SK-N-DZ (cell line): ENCODE measurements around the gene TPPP3.

ENCODE experiments used
- DNase-seq: peaks from one replicate; pipeline ENCODE4 v3.0.0-alpha.2; 2015; ENCODE audit warnings: low spot score

Gene TPPP3

DNA sequence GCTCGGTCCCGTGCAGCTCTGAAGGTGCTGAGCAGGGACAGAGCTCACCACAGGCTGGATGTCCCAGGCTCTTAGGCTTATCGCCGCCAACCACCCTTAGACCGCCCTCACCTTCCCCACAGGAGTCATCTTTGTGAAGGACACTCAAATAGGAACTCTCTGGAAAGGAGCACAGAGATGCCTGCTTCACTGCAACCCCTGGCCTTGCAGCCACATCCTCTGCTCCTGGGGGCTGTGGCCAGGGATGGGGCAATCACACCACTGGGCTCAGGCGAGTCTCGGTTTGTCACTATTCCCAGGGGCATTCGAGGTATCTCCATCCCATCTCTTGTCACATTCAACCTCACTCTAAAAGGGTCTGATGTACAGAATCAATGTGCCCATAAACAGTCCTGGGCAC is 12.0 kb upstream of the TPPP3 start:
- DNase-seq: no peak

DNA sequence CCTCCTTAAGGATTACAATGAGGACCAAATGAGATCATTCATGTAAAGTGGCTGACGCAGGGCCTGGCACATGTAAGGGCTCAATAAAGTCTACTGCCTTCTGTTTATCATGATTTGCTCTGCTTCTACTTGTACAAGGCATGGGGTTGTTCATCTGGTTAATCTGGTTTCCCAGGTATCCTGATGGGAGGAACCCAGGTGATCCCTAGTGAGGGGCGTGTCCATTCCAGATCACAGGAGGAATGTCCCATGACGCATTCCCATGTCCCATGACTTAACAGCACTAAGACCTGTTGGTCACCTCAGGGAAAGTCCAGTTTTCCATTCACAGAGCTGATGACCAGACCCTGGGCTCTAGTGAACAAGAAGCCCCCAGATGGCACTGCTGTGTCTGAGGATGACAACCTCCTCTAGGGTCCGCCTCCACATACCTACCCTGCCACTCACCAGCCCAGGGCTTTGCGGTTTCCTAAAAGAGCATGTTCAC is 11.5 kb upstream of the TPPP3 start:
- DNase-seq: no peak

- no peak for DNase-seq
Observed at GRCh38 chr16:67403976-67404555, 10.8 kb upstream of the TPPP3 start.

- DNase-seq: no peak
Observed at GRCh38 chr16:67400901-67401300, 7.6 kb upstream of the TPPP3 start.

DNA sequence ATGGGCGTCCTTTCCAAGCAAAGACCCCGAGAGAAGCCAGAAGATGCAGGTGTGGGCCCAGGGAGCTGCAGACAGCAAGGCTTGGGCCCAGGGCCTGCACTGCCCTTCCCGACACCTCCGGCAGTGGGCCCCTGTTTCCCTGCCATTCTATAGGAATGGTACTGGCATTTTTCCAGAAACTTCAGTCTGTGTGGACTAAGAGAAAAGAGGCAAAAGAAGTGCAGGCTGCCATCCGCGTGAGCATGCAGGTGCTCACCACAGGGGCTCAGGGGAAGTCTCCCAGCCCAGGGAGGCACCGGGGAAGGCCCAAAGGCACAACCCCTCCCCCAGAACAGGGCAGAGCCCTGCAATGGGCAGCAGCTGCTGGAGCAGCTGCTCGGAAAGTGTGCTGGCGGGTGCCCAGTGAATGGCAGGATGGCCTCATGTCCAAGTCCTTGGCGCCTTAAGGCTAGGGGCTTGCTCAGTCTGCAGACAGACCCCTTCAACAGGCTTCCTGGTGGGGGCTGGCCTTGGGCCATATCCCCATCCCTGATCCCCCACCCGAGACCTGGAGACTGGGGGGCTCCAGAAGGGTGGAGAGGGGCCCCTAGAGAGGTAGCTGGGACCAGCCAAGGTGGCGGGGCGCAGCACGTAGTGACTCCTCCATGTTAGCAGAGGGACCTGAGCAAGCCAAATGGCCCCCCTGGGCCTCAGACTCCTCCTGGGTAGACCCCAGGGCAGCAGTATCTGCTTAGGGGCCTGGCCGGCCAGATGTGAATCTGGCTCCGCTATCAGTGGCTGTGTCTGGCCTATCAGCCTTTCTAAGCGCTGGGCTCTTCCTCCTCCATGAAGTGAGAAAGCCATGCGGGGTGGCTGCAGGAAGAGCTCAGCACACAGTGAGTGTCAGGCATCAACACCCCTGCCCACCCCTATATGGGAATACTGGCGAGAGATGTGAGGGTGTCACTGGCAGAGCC is 6.7 kb upstream of the TPPP3 start:
- peak; percentile 39 for DNase-seq

DNA sequence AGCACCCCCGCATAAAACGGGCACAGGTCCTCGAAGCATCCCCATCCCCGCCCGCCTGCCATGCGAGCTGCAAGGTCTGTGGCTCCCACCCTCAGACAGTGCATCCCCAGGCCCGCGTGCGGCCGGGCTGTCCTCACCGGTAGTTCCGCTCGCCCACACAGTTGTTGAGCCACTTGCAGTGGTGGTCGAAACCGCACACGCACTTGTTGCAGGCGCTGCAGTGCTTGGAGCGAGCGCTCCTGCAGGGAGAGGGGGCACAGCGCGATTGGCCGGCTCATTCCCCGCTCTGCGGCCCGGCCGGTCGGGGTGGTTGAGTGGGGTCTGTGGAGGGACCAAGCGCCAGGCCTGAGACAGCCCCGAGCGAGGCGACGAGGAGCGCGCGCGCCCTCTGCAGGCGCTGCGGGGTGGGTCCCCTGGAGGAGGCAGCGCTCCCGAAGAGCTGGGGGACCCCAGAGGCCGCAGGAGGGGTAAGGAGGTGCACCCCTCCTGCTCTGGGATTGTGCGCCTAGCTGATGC is 6.0 kb upstream of the TPPP3 start:
- no peak for DNase-seq

- no peak for DNase-seq
Observed at GRCh38 chr16:67398546-67399217, 5.4 kb upstream of the TPPP3 start.

DNA sequence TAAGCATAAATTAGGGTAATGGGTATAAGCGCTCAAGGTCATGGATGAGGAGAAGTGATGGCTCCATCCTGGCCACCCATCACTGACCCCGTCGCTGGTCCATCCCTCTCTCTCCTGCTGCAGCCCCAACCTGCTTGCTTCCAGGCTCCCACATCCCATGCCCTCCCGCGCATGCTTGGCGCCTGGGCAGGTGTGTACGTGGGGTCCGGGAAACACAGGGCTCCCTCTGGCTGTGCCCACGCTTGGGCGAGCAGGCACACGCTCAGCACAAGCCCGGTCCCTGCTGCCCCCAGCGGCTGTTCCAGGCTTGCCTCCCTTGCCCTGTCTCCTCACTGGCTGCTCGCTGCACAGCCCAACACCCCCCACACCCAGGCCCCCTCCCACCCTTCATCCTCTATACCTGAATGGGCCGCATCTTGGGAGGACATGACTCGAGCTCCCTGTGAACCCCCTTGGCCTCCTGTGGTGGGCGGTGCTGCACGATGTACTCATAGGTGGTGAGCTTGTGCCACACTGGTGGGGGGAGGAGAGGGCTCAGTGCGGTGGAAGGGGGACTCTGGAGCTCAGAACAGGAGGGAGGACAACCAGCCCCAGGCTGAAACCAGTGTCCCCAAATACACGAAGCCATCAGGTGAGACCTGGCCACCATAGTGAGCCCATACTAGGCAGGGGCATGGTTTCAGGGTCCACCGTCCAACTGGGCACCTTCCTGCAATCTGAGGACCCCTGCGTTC is 4.7 kb upstream of the TPPP3 start:
- no peak for DNase-seq

- DNase-seq: no peak
Observed at GRCh38 chr16:67397036-67397801, 3.9 kb upstream of the TPPP3 start.

DNA sequence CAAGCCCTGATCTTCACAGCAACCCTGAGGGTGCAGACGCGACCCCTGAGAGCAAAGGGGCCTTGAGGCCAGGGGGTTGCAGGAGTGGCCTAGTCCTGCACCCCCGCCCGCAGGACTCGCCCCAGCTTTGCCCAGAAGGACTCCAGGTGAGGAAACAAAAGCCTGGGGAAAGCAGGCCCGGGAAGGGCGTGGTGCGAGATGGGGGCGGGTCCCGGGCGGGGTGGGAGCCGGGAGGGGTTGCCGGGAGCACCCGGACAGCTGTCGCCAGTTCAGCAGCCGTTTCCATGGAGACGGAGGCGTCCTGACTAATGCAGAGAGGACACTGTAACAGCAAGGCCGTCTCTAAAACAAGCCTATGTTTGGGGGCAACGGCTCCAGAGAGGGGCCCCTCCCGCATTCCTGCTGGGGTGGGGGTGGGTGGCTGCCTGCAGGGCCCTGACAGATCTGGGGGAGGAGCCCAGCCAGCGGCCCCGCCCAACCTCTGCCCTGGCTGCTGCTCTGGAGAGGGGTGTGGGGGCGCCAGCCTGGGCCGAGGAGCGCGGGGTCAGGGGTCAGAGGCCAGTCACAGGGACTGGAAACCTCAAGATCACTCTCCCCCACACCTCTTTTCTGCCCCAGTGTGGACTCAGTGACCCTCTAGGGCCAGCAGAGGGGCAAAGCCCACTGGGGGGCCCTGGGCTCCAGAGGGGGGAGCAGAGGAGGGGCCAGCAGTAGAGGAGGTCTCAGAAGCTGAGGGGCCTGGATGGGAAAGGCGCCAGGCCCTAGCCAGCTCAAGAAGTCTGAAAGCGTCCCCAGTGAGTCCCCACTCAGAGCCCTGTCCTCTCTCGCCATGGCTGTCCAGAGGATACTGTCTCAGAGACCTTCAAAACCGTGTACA is 3.1 kb upstream of the TPPP3 start:
- peak; percentile 88 for DNase-seq

DNA sequence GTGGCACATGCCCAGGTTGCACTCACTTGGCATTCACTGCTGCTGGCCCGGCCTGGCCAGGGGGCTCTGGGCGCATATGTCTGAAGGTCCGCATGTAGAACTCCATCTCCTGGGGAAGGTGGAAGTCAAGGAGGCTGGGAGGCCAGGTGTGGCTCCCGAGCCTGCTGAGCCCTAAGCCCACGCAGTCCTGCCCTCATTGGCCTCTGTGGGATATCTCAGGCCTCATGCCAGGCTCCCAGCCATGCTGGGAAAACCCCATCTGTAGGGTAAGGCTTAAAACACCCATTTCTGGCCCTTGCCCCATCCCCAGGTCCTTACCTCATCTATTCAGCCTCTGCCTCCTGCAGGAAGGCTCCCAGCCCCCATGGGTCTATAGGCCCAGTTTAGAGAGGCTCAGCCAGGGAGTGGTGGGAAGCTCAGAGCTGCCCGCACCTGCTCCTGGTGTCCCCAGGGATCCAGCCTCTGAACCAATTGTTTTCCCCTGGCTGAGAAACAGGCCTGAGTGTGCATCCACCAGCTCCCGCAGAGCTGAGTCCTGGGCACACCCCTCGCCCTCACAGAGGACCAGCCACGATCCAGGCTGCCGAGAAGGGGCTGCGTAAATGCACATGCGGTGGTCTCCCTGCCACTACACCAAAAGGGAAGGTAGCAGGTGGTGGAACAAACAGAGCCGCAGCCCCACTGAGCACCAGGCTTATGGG is 2.3 kb upstream of the TPPP3 start:
- peak; percentile 86 for DNase-seq

DNA sequence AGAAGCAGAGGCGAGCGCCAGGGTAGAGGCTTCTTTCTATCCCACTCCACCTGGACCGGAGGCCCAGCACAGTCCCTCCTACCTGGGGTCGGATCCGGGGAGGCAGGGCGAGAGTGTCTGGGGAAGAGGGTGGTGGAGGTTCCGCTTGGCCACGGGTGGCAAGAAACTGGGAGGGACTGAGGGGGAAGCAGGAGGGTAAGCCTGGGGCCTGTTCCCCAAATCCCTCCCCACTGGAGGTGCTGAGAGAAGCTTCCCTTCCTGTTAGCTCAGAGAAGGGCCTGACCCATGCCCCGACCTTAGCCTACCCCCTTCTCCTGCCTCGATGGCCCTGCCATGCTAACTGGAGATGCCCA is 1.8 kb upstream of the TPPP3 start:
- no peak for DNase-seq

DNA sequence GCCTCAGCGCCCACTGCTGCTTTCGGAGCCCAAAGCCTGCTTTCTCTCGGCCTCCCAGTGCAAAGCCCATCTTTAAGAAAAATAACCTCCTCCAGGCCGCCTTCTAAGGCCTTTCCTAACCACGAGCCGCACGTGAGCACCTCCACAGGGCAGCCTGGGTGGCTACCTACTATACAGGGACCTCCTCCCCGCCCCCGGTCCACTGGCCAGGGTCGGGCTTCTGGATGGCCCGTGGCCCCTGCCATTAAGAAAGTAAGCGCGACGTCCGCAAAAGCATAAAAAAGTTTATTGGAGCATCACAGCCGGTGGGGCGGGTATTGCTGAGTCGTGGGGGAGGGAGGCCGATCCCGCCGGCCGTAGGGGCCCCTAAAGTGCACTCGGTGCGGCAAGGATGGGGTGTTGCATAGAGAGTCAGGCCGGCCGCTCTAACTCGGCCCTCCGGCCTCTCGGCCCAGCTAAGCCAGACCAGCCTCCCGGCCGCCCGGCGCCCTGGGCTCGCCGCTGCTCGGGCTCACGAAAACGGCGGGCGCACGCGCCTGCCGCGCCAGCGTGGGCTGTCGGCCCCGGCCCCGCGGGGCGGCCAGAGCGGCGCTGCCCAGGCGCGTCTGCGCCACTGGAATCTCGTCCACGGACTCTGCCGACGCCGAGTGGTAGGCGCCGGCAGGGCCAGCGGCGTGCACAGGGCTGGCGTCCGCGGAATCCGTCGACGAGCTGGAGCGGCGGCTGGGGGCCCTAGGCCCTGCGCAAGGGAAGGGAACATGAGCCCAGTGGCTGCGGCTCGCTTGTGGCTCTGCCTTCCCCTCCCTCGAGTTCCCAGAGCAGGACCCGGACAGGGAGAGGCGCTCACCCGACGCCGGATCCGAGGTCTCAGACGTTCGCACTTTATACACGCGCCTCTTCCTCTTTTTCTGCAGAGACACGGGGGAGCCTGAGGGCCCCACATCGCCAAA is 1.1 kb upstream of the TPPP3 start:
- DNase-seq: no peak

- no peak for DNase-seq
Observed at GRCh38 chr16:67393788-67394154, 473 bp upstream of the TPPP3 start.

- DNase-seq: no peak
Observed at GRCh38 chr16:67392301-67393059, 818 bp downstream of the TPPP3 start.

DNA sequence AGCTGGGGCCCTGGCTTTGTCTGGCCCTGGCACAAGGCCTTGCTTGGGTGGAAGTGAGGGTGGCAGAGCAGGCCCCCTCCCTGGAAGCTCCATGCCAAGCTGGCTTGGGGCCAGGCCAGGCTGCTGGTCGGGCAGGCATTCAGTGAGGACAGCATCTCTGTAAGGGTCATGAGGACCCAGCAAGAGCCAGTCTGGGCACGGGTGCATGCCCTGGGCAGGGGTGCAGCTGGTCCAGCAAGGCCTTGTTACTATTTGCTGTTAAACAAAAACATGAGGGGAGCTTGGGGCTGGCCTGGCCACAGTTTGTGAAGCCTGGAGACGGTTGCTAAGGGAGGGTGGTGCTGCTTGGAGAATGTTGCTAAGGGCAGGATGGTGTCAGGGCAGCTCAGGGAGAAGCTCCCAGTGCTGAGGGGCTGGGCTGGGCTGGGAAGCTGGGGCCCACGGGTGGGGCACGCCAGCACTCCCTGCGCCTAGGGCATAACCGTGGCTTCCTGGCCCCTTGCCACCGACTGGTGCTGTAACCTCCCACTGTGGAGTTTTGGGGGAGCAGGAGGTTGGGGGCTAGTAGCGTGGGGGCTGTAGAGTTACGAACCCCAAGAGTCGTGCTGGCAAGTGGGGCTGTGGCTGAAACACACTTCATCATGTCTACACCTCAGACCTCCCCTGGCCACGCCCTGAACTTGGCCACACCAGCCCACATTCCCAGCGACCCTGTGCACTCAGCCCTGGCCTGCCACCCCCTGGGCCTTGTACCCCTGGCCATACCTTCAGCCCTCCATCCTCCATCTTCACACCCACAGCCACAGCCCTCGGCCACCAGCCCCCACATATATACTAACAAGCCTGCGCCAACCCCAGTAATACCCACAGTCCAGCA is 1.6 kb downstream of the TPPP3 start:
- no peak for DNase-seq
